Mucosa of descending colon (tissue), 3 donors: ENCODE measurements around the gene TJP1. TPM values are rescaled to one million over a fixed set of nuclear protein-coding genes. Genes with fewer than 3 reads are reported as not detected.
"Not testable (repeated sequence)": the region's sequence is repeated elsewhere in the genome, so short reads cannot be mapped to it uniquely, and the experiment has no call there.

ENCODE experiments used
- ATAC-seq: fragments of 200-7000 bp; cut with Tn5 transposase; one replicate; pipeline ENCODE4 v1.9.1; 2020; ENCODE audit warnings: mild to moderate bottlenecking, moderate library complexity
- DNase-seq, 3 donors: peaks; one replicate each; pipeline ENCODE4 v3.0.0-alpha.2; 2020
- H3K36me3 ChIP-seq: fragments of 200-600 bp; one replicate; pipeline ENCODE4 v1.8.0; 2021; ENCODE audit warnings: low read depth, mild to moderate bottlenecking
- H3K4me1 ChIP-seq: fragments of 200-600 bp; one replicate; pipeline ENCODE4 v1.8.0; 2021; ENCODE audit warnings: low read depth, mild to moderate bottlenecking
- H3K4me3 ChIP-seq: fragments of 200-600 bp; one replicate; pipeline ENCODE4 v1.8.0; 2021; ENCODE audit warnings: mild to moderate bottlenecking
- H3K9me3 ChIP-seq: fragments of 200-600 bp; one replicate; pipeline ENCODE4 v1.8.0; 2021; ENCODE audit warnings: mild to moderate bottlenecking
- CTCF ChIP-seq: fragments of 200-600 bp; IDR thresholded peaks from one replicate; pipeline ENCODE4 v1.8.0; 2022; ENCODE audit warnings: antibody characterized with exemption, mild to moderate bottlenecking
- intact Hi-C, 2 donors: fragments of 100-400 bp; cut with DNase I in 1 of 2; cut with micrococcal nuclease in 1 of 2; formaldehyde crosslinking; loops; one replicate each; pipeline versions ENCODE4 v1.11.0 to v1.11.1; 2022; cut with DNase I, micrococcal nuclease
- total RNA-seq, 3 donors: library from RNA; stranded (reverse); fragmentation: NEBNext Ultra II Directional in 2 of 3; extraction: Animal tissue kit (Norgen Biotek cat#: 25700) in 2 of 3; gene quantifications; one replicate each; pipeline versions ENCODE4 v1.2.1 to v1.2.4, GENCODE V29; 2021 to 2023
- donor health status: DM: no; HTN: no; CAD: no; lungs with moderate emphysema.
- donor health status: DM: no; HTN: no; CAD: no.
- donor health status: DM: no; HTN: yes; CAD: no.

Gene TJP1
- total RNA-seq, 3 donors from 2014 or later: 78.8 to 129 (median 86.9) TPM

- no peak for TF ChIP-seq CTCF
- H3K4me3 ChIP-seq: no peak overlapping the region
- no peaks in the 10 kb centered on the region for H3K9me3 ChIP-seq
- intact Hi-C loops: loop anchor here (10.0 kb wide), 2 partner anchors 265 to 405 kb away; no protein-coding TSS in a partner anchor
- peaks cover 7% of the 10 kb centered on the region for H3K4me1 ChIP-seq
- ATAC-seq (no peak), DNase-seq (no peak)
- H3K36me3 ChIP-seq: no peaks in the 10 kb centered on the region
Measured at GRCh38 chr15:29669823-29670222, 152.4 kb downstream of the TJP1 start.

GRCh38 chr15:29668120-29668602 lies 154.1 kb downstream of the TJP1 start:
- Histone ChIP-seq H3K4me3 (no peak overlapping the region), H3K4me1 (peaks cover 7% of the 10 kb centered on the region), H3K9me3 (no peaks in the 10 kb centered on the region), H3K36me3 (no peaks in the 10 kb centered on the region)
- peak; percentile 86 for ATAC-seq
- TF ChIP-seq CTCF: peak; percentile 46
- intact Hi-C loops: loop anchor here in 1 of 2 donors (10.0 kb wide), 1 partner anchor 407 kb away; no protein-coding TSS in a partner anchor
- peak; percentile 67 to 87 (median 72) for DNase-seq

- intact Hi-C loops: loop anchor here in 1 of 2 donors (10.0 kb wide), 1 partner anchor 409 kb away; no protein-coding TSS in a partner anchor
- no peak for DNase-seq
Measured at GRCh38 chr15:29666241-29666640, 156.0 kb downstream of the TJP1 start.

GRCh38 chr15:29665444-29666003 lies 156.7 kb downstream of the TJP1 start:
- Histone ChIP-seq H3K4me3 (no peak overlapping the region), H3K36me3 (no peaks in the 10 kb centered on the region), H3K9me3 (no peaks in the 10 kb centered on the region), H3K4me1 (peaks cover 2% of the 10 kb centered on the region)
- no peak for TF ChIP-seq CTCF
- intact Hi-C loops: loop anchor here in 1 of 2 donors (10.0 kb wide), 1 partner anchor 409 kb away; no protein-coding TSS in a partner anchor
- no peak for ATAC-seq
- no peak for DNase-seq

More at GRCh38 chr15:29666241-29666640, 156.0 kb downstream of the TJP1 start:
- H3K9me3 ChIP-seq: no peaks in the 10 kb centered on the region
- no peak overlapping the region for H3K4me3 ChIP-seq
- no peak for ATAC-seq
- peaks cover 7% of the 10 kb centered on the region for H3K4me1 ChIP-seq
- no peaks in the 10 kb centered on the region for H3K36me3 ChIP-seq
- no peak for TF ChIP-seq CTCF

DNA sequence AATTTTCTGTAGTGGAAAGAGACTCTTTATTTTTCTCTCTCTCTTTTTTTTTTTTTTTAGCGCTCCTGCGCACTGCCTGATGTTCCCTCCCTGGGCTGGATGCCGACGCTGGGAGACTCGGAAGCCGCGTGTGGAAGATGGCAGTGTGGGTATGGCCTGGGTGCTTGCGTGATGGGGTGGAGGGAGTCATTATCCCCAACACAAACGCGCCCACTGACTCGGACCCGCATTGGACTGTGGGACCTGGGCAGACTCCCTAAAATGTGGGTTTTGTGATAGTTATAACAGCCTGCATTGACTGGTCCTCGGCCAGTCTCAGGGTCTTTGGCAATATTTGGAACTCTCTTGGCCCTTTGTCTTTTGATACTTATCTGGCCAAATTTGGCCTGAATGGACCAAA lies 157.9 kb downstream of the TJP1 start:
- H3K4me3 ChIP-seq: no peak overlapping the region
- no peak for TF ChIP-seq CTCF
- no peaks in the 10 kb centered on the region for H3K4me1 ChIP-seq
- no peaks in the 10 kb centered on the region for H3K9me3 ChIP-seq
- no peak for ATAC-seq
- no peaks in the 10 kb centered on the region for H3K36me3 ChIP-seq
- intact Hi-C loops: loop anchor here (5.0 to 10.0 kb wide), 2 partner anchors 52 to 410 kb away; no protein-coding TSS in a partner anchor
- no peak for DNase-seq

DNA sequence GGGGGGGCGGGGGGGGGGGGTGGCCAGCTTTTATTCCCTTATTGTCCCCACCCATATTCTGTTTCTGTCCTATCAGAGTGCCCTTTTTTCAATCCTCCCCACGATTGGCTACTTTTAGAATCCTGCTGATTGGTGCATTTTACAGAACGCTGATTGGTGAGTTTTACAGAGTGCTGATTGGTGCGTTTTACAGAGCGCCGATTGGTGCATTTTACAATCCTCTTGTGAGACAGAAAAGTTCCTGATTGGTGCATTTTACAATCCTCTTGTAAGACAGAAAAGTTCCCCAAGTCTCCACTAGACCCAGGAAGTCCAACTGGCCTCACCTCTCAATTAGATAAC lies 164.8 kb downstream of the TJP1 start:
- ATAC-seq, H3K36me3 ChIP-seq, H3K4me3 ChIP-seq, intact Hi-C loops, H3K9me3 ChIP-seq, DNase-seq, H3K4me1 ChIP-seq: not testable (repeated sequence)
